Cardiac fibroblast (primary cell): ENCODE measurements around the gene EPB41L2.

Experiments used
- DNase-seq, 2 donors: peaks; one replicate each; pipeline versions ENCODE4 v3.0.0 to v3.0.0-alpha.2; 2010; ENCODE audit warnings: low read depth in 2 of 2
- H3K4me3 ChIP-seq, 2 donors: replicated peaks in 1 of 2; 1 replicate in 1 of 2; 2 replicates in 1 of 2; pipeline ENCODE4 v1.5.1; 2011; ENCODE audit warnings: low read depth in 2 of 2, low read length in 2 of 2, mild to moderate bottlenecking in 2 of 2, moderate library complexity in 1 of 2
- TF ChIP-seq, protein P1 (sequence below): IDR thresholded peaks from one replicate; pipeline ENCODE4 v1.5.1; 2011; ENCODE audit warnings: low read depth, mild to moderate bottlenecking, low read length, inconsistent platforms

Gene EPB41L2

DNA sequence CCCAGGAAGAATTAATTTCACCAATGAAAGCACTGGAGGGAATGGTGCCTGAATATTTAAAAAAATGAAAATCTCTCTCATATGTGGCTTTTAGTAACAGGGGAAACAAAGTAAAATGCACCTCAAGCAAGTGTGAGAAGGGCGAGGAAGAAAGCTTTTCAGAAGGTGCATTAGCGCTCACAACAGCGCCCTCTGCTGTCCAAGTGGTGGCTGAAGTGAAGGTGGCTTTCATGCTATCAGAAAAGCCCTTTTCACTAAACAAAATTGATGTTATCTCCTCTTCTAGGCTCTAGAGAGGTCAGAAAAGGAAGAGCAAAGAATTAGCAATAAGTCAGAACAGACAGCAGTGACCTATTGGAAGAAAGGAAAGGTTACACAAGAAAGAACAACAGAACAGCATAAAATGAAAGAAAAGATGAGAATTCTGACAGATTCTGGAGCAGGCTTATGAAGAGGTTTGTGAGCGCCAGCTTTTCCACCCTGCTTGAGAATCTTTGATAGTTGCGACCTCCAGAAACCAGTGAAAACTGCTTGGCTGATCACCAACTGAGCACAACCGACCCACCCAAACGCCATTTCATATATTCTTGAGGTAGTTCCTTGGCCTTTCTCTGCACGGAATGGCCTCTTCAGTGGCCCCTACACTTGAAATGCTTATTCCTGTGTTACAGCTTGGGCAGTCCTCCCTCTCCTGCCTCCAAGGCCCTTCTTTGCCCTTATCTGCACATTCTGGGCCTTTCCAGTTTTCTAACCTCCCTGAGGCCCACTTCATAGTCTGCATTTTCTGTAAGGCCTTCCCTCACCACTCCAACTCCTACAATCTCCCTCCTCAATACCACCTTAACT is 190.6 kb downstream of the EPB41L2 start:
- peak; percentile 62 to 68 for DNase-seq
- TF ChIP-seq, protein P1, sequence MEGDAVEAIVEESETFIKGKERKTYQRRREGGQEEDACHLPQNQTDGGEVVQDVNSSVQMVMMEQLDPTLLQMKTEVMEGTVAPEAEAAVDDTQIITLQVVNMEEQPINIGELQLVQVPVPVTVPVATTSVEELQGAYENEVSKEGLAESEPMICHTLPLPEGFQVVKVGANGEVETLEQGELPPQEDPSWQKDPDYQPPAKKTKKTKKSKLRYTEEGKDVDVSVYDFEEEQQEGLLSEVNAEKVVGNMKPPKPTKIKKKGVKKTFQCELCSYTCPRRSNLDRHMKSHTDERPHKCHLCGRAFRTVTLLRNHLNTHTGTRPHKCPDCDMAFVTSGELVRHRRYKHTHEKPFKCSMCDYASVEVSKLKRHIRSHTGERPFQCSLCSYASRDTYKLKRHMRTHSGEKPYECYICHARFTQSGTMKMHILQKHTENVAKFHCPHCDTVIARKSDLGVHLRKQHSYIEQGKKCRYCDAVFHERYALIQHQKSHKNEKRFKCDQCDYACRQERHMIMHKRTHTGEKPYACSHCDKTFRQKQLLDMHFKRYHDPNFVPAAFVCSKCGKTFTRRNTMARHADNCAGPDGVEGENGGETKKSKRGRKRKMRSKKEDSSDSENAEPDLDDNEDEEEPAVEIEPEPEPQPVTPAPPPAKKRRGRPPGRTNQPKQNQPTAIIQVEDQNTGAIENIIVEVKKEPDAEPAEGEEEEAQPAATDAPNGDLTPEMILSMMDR, result peak; percentile 90
- H3K4me3 ChIP-seq, result no peak overlapping the region

DNA sequence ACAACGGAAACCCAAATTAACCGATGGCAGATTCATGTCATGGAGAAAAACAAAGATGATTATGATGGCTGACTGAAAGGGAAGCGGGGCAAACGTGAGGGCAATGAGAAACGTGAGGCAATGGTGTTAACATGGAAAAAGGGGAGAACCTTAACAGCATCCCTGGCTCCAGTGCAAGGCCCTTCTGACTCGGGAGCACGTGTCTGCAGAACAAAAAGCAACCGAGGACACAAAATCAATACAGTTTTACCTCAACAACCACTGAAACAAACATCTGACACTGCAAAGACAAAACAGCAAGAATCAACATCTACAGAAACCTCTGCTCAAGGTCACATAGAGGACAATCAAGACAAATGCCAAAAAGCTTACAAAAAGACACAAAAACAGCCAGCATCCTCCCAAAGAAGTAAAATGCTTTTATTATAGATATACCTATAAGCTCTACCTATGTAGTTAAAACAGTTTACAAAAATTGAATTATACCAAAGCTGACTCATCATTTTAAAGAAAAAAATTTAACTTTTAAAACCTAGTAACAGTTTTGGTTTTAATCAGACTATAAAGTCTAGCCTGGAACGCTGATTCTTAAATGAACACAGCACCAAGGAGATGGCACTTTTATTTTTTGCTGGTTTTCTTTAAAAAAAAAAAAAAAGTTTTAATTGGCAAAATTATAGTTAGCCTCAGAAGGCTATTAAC is 192.7 kb downstream of the EPB41L2 start:
- no peak overlapping the region for H3K4me3 ChIP-seq
- TF ChIP-seq, protein P1, result no peak
- DNase-seq, result no peak

DNA sequence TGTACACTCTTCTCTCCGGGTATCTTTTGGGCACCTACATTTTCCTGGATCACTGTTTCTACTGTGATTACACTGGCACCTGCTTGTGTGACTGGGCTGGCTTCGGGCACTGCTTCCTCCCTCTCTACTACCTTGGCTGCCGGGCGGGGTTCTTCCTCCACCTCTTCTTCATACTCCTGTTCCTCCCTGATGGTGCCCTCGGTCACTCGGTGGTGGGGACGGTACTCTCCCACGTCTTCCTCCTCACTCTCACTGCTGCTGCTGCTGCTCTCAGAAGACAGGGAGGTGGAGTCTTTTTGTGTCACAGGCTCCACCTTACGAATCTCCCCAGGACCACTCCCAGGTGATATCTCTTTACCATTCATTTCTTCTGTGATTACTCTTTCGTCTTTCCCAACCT is 193.4 kb downstream of the EPB41L2 start:
- DNase-seq, result no peak
- TF ChIP-seq, protein P1, result no peak

DNA sequence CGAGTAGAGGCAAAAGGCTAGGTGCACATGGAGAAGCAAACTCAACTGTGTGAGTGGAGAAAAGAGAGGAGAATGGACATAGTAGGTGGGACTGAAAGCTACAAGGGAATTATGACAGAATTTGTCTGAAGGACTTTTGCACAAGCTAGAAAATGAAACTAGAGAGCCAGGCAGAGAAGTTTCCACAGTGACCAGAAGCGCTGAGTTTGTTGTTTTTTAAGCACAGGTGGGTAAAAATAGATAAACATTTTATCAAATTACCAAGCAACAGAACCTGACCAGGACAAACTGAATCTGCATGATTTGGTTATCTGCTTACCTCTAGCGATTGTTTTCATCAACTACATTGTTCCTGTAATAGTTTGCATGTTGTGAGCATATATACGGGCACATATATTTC is 197.3 kb downstream of the EPB41L2 start:
- DNase-seq, result no peak
- no peak overlapping the region for H3K4me3 ChIP-seq
- TF ChIP-seq, protein P1, result no peak

More for the DNA sequence above, 193.4 kb downstream of the EPB41L2 start:
- no peak overlapping the region for H3K4me3 ChIP-seq

DNA sequence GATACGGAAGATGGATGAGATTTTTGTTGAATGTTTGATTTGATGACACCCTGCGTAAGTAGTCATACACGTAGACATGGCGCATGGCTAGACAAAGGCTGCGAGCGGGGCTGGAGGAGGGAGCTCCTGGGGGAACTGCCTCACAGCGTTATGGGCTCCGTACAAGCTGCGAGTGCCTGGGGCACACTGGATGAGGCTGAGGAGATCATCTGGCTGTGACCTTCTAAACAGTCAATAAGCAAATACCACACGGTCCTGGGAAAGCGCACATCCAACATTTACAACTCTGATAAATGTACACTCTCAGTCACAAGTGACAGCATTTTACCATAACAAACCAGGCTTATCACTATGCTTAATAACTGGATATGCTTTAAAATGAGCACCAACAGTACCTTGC is 198.7 kb downstream of the EPB41L2 start:
- no peak for DNase-seq
- TF ChIP-seq, protein P1, result no peak
- no peak overlapping the region for H3K4me3 ChIP-seq

DNA sequence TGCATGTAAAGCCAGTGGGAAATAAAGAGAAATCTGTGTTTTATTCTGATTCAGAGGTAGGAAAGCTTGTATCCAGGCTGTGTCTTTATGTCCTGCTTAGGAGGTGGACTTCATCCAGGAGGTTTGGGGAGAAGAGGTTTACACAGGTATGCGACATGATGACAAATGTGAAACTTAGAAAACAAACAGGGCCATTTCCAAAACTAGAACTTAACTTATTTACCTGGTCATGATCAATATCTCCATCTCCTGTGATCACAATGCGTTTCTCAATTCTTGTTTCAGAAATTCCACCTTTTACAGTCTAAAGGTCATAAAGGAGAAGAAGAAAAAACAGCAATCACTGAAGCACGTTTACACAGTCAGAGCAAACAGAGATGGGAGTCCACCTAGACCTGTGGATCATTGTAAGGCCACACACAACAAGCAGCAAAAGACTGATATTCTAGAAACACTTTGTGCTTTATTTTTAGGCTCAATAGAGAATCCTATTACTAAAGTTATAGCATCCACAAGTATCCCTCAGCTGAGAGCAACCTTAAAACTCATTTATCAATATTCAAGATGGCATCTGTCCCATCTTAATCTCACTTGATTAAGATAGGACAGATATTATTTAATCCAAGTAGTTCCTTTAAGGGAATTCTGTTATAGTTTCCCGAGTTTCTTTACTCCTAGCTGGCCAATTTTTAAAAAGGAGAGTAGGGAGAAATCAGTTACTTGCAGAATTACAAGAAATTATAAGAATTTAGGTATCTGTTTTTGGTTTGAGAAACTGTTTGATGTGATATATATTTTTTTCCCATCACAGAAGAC is 199.4 kb downstream of the EPB41L2 start:
- H3K4me3 ChIP-seq, result no peak overlapping the region
- TF ChIP-seq, protein P1, result no peak
- no peak for DNase-seq
